Thyroid gland (tissue), 4 donors: ENCODE measurements around the gene TBC1D2.

Experiments
- CTCF ChIP-seq, 6 experiments: fragments of 200-600 bp in 3 of 6; fragments of 450-650 bp in 3 of 6; sonication (generic) in 3 of 6; IDR thresholded peaks; one replicate each; pipeline ENCODE4 v1.5.1; 2016 to 2019; ENCODE audit warnings: antibody characterized with exemption in 6 of 6, mild to moderate bottlenecking in 2 of 6, inconsistent platforms in 1 of 6, moderate library complexity in 1 of 6
- POLR2A ChIP-seq, 2 donors: fragments of 450-650 bp; IDR thresholded peaks; one replicate each; pipeline ENCODE4 v1.6.1; 2017; ENCODE audit warnings: antibody characterized with exemption in 2 of 2, mild to moderate bottlenecking in 2 of 2, moderate library complexity in 1 of 2

GRCh38 chr9:98219364-98219716 is 36.1 kb downstream of the TBC1D2 start:
- TF ChIP-seq POLR2A (IDR thresholded peaks at IDR 0.05) (no peak), CTCF (IDR thresholded peaks at IDR 0.05) (no peak)
